ENCODE results near the gene GPLD1.

GPLD1 gene

DNA sequence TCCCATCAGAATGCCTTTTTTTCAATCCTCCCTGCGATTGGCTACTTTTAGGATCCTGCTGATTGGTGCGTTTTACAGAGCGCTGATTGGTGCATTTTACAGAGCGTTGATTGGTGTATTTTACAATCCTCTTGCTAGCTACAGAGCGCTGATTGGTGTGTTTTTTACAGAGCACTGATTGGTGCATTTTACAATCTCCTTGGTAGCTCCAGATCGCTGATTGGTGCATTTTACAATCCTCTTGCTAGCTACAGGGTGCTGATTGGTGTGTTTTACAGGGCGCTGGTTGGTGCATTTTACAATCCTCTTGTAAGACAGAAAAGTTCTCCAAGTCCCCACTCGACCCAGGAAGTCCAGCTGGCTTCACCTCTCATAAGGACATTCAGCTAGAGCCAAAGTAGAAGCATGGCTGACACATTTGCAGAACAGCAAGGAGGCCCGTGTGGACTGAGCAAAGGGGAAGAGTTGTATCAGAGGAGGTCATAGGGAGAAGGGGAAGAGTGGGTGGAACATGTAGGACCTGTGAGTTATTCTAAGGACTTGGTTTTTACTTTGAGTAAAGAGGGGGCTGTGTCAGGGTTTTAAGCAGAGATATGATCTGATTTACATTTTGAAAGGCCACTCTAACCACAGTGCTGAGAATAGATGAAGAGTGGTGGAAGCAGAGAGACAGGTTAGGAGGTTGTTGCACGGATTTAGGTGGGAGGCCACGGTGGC, 8.0 kb upstream of the GPLD1 start:
- DNase-seq (ENCODE audit: low spot score) (no peak), ATAC-seq (ENCODE audit: low read depth) (no peak)
- Histone ChIP-seq H3K4me3 (ENCODE audit: severe bottlenecking) (no peak overlapping the region), H3K4me1 (ENCODE audit: insufficient read depth, poor library complexity, severe bottlenecking) (no peaks in the 10 kb centered on the region), H3K27ac (ENCODE audit: poor library complexity, severe bottlenecking) (no peak overlapping the region), H3K36me3 (ENCODE audit: low read depth) (no peaks in the 10 kb centered on the region), H3K27me3 (ENCODE audit: insufficient read depth, poor library complexity, severe bottlenecking) (no peaks in the 10 kb centered on the region), H3K9me3 (ENCODE audit: severe bottlenecking) (no peaks in the 10 kb centered on the region)
- TF ChIP-seq, protein P1, sequence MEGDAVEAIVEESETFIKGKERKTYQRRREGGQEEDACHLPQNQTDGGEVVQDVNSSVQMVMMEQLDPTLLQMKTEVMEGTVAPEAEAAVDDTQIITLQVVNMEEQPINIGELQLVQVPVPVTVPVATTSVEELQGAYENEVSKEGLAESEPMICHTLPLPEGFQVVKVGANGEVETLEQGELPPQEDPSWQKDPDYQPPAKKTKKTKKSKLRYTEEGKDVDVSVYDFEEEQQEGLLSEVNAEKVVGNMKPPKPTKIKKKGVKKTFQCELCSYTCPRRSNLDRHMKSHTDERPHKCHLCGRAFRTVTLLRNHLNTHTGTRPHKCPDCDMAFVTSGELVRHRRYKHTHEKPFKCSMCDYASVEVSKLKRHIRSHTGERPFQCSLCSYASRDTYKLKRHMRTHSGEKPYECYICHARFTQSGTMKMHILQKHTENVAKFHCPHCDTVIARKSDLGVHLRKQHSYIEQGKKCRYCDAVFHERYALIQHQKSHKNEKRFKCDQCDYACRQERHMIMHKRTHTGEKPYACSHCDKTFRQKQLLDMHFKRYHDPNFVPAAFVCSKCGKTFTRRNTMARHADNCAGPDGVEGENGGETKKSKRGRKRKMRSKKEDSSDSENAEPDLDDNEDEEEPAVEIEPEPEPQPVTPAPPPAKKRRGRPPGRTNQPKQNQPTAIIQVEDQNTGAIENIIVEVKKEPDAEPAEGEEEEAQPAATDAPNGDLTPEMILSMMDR (IDR thresholded peaks at IDR 0.05; ENCODE audit: poor library complexity, severe bottlenecking): no peak

- Histone ChIP-seq H3K4me3 (ENCODE audit: severe bottlenecking) (peak within 1 kb of the TSS; percentile 49), H3K27ac (ENCODE audit: poor library complexity, severe bottlenecking) (no peak within 1 kb of the TSS), H3K4me1 (ENCODE audit: insufficient read depth, poor library complexity, severe bottlenecking) (no peaks in the 10 kb centered on the region), H3K27me3 (ENCODE audit: insufficient read depth, poor library complexity, severe bottlenecking) (no peaks in the 10 kb centered on the region), H3K9me3 (ENCODE audit: severe bottlenecking) (no peaks in the 10 kb centered on the region), H3K36me3 (ENCODE audit: low read depth) (no peaks in the 10 kb centered on the region)
- DNase-seq (ENCODE audit: low spot score): no peak
- peak; percentile 77 for ATAC-seq (ENCODE audit: low read depth)
- TF ChIP-seq, protein P1 (IDR thresholded peaks at IDR 0.05; ENCODE audit: poor library complexity, severe bottlenecking): peak; percentile 45
Observed at GRCh38 chr6:24494821-24495795, 5.7 kb upstream of the GPLD1 start, which contains the start of gene ALDH5A1. Gene ALDH5A1, plus strand, starts transcription at chr6:24494969. Its CDS starts 28 bp downstream, at chr6:24494997.

DNA sequence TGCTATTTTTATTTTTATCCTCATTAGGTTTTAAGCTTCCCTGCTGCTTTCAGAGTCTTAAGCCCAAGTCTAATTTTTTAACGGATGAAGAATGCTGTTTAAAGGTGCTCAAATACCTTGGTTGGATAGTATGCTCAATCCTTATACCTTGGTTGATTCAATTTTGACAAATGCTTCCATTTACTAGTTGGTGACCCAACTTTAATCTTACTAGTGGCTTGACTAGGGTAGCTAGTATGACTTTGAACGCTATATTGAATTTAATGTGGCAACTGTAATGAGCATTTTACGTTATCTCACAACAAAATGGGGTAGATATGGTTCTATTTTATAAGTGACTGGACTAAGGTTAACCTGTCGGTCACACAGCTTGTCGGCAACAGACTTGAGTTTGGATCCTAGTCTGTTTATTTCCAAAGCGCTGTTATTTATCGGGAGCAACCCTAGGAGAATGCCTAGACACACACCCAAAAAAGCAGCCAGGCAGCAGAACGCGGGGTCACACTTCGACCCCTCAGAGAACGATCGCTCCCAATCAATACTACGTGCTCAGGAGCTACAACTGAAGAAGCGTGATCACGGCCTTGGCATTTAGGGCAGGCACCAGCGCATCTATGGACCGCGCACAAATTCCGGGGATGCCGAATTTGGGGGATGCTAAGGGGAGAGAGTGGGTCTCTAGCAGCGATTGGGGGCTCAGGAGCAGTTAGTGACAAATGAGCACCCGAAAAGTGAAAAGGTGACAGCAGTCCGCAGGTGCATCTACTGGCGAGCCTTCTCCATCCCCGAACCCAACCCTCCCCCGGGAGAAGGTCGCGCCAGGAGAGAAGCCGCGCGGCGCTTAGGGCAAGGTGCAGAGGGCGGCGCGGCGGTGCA, 4.8 kb upstream of the GPLD1 start:
- no peak for DNase-seq (ENCODE audit: low spot score)
- no peaks in the 10 kb centered on the region for H3K27me3 ChIP-seq (ENCODE audit: insufficient read depth, poor library complexity, severe bottlenecking)
- H3K27ac ChIP-seq (ENCODE audit: poor library complexity, severe bottlenecking): no peak overlapping the region
- H3K36me3 ChIP-seq (ENCODE audit: low read depth): no peaks in the 10 kb centered on the region
- H3K4me3 ChIP-seq (ENCODE audit: severe bottlenecking): peak overlapping the region; percentile 49
- TF ChIP-seq, protein P1 (IDR thresholded peaks at IDR 0.05; ENCODE audit: poor library complexity, severe bottlenecking): no peak
- H3K9me3 ChIP-seq (ENCODE audit: severe bottlenecking): no peaks in the 10 kb centered on the region
- H3K4me1 ChIP-seq (ENCODE audit: insufficient read depth, poor library complexity, severe bottlenecking): no peaks in the 10 kb centered on the region
- peak; percentile 77 for ATAC-seq (ENCODE audit: low read depth)

DNA sequence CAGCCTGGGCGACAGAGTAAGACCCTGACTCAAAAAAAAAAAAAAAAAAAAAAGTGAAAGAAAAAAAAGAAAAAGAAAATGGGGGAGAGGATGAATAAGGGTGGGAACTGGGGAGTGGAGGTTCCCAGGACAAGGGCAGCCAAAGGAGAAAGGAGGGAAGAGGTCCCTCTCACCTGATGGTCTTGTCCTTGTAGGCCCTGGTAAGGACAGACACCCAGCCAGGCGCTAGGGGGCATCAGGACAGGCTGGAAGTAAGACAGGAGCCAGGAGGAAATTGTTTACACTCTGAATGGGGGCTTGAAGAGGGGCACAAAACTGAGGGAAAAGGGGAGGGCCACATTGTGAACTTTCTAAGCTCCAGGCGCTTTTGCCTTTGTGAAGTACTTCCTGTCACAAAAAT, 3.1 kb upstream of the GPLD1 start:
- no peak overlapping the region for H3K4me3 ChIP-seq (ENCODE audit: severe bottlenecking)
- H3K27me3 ChIP-seq (ENCODE audit: insufficient read depth, poor library complexity, severe bottlenecking): no peaks in the 10 kb centered on the region
- no peak overlapping the region for H3K27ac ChIP-seq (ENCODE audit: poor library complexity, severe bottlenecking)
- no peak for DNase-seq (ENCODE audit: low spot score)
- H3K9me3 ChIP-seq (ENCODE audit: severe bottlenecking): no peaks in the 10 kb centered on the region
- H3K4me1 ChIP-seq (ENCODE audit: insufficient read depth, poor library complexity, severe bottlenecking): no peaks in the 10 kb centered on the region
- no peaks in the 10 kb centered on the region for H3K36me3 ChIP-seq (ENCODE audit: low read depth)
- TF ChIP-seq, protein P1 (IDR thresholded peaks at IDR 0.05; ENCODE audit: poor library complexity, severe bottlenecking): no peak
- no peak for ATAC-seq (ENCODE audit: low read depth)
